GM19328 (cell line): Measurements from ENCODE around the gene APLN.

Experiments
- ATAC-seq: cut with Tn5 transposase; IDR thresholded peaks from one replicate; pipeline ENCODE4 v1.9.1; 2021; ENCODE audit warnings: mild to moderate bottlenecking, moderate library complexity; ENCODE audit not compliant: unreplicated experiment

Gene APLN

DNA sequence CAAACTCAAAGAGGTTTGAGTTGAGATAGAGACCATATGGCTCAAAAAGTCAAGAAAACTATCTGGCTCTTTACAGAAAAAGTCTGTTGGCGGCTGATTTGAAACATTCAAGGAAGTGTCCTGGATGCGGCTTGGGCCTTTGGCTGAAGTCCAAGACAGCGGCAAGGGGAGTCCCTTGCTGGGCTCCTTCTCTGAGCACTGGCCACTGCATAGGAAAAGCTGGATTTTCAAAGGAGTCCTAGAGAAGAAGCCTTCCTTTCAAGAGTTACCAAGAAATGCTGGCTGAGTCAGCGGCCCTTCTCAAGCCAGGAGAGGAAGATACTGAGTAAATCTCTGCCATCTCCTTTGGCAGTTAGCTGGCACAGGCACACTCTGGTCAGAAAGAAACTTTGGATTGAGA lies 12.1 kb downstream of the APLN start:
- ATAC-seq = no peak

DNA sequence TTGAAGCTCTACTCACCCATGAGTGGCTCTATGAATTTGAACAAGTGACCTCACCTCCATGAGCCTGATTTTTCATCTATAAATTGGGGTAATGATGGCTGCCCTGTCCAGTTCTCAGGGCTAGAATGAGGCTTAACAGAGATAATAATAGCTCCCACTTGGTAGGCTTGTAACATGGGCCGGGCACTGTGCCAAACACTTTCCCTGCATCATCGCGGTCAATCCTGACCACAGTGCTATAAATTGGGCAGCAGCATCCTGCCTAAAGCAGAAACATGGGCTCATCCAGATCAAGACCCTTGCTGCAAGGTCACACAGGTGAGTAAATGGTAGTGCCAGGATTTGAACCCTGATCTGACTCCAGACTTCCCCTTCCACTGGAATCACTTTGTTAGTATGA lies 12.8 kb downstream of the APLN start:
- ATAC-seq = no peak

DNA sequence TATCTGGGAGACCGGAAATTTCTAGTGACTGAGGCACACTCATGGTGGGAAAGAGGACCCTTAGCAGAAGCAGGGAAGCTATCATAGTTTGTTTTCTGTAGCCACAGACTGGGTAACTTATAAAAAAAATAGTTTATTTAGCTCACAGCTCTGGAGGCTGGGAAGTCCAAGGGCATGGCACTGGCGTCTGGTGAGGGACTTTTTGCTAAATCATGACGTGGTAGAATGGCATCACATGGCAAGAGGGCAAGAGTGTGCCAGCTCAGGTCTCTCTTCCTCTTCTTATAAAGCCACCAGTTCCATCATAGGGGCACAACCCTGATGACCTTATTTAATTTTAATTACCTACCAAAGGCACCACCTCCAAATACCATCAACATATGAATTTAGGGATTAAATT lies 13.3 kb downstream of the APLN start:
- ATAC-seq = no peak

DNA sequence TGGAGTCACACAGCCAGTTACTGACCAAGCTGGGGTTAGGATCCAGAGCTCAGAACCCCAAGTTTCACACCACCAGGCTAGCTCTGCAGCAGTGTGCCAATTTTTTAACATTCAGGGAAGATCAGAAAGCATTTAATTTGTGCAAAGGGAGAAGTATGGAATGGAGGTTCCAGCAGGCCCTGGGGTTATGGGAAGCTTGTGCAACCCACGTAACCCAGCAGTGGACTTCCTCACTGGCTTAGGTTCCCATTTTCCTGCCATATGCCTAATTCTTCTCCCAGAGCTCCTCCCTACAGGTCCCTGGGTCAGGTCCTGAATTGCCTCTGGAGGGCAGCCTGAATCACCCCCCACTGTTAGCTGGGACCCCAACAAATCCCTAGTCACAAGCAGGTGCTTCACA lies 14.0 kb downstream of the APLN start:
- no peak for ATAC-seq

DNA sequence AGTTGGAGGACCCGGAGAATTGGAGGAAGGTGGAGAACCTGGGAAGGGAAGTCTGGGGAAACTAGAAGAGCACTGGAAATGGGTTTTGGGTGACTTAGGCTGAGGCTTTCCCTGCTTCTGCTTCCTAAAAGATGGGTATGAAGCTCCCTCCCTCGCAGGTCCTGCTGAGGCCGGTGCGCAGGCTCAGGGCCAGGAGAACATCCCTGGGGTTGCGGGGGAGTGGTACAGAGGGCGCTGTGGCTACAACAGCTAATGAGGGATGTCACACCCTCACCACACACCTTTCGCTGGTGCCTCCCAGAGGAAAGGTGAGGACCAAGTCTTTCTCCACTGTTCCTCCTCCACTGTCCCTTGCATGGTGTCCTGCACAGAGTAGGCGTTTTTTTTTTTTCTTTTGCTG lies 15.8 kb downstream of the APLN start:
- no peak for ATAC-seq

DNA sequence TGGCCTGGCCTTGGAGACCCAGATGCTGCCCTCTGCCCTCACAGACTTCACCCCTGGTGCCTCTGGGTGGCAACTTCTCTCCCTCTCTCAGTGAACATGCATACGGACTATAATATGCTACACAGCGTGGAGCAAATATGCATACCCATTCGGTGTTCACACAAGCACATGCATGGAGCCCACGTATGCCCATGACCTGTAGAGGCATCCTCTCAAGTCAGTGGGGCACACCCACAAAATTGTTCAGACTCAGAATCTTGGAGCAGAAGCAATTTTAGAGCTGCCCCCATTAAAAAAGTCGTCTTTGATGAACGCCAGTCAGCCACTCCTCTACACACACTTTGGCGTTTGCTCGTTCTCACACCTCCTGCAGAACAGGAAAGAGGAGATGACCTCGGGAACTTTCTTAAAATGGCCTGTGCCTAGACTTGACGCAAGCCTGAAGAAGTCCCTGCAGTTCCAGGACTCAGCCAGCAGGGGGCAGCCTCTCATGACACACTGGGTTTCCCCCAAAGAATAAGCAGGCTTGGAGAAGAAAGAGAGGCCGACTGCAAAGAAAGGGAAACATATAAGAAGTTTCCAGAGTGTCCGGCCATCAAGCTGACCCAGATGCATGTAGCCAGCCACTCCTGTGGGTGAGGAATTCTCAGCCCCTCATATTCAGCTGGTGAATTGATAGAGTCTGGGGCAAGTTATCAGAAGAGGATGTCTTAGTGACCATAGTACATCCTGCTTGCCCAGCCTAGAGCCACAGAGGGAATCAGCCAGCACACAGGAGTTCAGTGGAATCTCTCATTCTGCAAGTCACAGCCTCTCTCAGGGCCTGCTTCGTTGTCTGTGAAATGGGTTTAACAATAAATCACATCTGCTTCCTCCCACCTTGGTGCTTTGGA lies 17.3 kb downstream of the APLN start:
- peak; percentile 64 for ATAC-seq

DNA sequence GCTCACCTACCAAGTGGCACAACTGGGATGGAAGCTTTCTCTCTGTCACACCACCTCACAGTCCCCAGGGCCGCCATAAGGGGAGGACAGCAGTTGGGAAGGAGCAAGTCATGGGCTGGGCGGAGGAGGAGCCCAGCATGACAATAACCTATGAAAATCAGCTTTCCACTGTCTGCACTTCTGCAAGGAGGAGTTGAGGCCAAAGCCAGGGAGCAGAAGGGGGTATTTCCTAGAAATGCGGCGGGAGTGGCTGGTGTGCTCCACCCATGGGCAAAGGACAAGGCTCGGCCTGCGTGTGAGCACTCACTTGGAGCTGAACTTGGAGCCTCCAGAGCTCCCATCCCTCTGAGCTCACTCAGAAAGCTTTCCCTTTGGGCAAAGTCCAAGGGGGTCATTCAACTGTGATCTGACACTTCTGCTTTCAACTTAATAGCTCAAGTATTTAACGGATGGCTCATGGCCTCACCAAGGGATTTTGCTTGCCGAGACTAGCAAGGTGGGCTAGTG lies 18.5 kb downstream of the APLN start:
- no peak for ATAC-seq

DNA sequence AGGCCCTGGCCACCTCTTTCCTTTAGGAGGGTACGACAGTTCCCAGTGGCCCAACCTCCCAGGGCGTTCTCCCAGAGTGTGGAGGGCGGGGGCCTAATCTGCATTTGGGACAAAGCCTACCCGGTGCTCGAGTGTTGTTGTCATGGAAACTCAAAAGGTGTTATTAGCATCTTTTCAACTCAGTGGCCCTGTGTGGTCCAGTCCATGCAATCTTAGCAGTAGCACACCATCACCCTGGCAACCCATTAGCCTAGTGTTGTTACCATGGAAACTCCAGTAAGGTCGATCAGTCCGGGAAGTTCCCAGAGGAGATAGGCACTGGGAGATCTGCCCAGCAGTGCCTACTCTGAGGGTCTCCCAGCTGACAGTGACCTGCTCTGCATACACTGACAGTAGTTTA lies 20.2 kb downstream of the APLN start:
- ATAC-seq = no peak

DNA sequence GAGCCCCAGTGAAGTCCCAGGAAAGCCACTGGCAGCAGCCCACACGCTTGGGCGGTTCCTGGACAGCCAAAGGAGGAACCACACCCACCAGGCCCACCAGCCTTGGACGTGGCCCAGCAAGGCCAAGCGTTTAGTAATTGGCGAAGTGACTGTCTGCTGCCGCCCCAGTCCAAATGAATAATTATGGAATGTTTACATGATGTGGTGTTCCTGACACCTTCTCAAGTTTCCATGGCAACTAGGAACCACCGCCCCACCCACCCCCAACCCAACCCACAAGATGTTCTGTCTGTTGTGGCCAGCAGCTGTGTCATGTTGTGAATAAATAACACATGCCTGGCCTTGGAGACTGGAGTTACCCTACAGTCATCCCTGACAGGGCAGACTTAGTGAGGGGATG lies 22.3 kb downstream of the APLN start:
- no peak for ATAC-seq

DNA sequence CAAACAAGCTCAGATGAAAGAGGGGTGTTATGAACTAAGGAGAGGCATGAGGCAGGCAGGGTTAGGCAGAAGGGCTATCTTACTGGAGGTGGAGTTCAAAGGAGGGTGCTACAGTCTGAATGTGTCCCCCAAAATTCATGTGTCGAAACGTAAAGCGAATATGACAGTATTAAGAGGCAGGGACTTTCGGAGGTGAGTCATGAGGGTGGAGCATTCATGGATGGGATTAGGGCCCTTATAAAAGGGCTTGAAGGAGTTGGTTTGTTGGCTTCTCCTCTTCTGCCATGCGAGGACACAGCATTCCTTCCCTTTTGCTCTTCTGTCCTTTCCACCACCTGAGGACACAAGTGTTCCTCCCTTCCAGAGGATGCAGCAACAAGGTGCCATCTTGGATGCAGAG lies 22.9 kb downstream of the APLN start:
- no peak for ATAC-seq

DNA sequence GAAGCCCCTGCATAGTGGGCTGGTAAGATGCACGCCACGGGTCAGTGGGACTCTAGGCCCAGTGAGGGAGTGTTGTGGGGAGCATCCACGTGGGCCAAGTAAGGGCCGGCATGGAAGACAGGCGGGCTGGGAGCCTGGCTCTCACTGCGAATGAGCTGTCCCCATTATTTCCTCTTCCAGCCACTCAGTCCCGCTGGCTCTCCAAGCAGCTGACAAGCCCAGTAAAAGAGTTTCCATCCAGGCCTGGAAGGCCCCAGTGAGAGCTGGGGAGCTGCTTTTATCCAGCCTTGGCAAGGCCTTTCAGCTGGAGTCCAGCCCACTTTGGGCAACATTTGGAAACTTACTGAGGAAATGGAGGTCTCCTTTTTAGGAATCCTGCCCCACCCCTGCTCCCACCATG lies 24.9 kb downstream of the APLN start:
- ATAC-seq = no peak

DNA sequence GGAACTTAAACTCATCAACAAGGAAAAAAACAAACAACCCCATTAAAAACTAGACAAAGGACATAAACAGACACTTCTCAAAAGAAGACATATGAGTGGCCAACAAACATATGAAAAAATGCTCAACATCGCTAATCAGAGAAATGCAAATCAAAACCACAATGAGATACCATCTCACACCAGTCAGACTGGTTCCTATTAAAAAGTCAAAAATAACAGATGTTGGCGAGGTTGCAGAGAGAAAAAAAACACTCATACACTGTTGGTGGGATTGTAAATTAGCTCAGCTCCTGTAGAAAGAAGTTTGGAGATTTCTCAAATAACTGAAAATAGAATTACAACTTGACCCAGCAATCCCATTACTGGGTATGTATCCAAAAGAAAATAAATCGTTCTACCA lies 28.7 kb downstream of the APLN start:
- ATAC-seq = no peak

DNA sequence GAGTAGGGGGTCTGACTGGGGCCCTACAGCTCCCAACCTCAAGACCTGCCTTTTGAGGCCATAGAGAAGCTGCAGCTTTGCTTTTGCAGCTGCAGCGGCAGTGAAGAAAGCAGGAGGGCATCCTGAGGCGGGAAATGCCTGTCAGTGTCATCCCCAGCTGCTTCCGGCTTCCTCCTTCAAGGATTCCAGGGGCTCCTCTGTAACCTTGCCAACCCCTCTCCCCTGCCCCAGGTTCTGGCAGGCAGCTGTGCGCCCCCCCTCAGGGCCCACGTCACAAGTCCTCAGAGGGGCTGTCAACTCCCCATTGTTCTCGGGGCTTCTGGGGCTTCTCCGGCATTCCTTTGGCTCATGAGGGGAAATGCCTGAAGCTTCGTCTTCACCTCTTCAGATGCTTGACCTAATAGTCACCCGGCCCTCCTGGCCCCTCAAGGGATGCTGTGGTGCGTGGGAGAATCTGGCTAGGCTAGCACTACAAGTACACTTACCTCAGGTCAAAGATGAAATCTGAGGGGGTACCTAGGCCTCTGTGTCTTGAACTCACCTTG lies 31.9 kb downstream of the APLN start:
- ATAC-seq = no peak

DNA sequence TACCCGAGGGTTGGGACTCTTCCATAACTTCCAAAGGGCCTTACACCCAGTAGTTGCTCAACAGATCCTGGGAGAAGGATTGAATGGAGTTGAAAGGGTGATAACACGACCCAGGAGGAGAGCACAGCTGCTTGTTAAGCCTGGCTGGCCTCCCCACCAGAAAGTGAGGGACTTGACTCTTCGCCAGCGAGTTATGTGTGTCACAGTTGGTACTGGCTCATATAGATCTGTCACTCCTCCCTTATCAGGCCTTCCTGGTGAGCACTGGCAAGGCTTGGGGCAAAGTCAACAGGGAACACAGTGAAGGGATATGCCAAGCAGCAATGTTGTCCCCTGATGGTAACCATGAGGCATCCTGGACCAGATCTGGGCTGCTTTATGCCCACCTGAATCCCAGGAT lies 35.8 kb downstream of the APLN start:
- ATAC-seq = no peak

DNA sequence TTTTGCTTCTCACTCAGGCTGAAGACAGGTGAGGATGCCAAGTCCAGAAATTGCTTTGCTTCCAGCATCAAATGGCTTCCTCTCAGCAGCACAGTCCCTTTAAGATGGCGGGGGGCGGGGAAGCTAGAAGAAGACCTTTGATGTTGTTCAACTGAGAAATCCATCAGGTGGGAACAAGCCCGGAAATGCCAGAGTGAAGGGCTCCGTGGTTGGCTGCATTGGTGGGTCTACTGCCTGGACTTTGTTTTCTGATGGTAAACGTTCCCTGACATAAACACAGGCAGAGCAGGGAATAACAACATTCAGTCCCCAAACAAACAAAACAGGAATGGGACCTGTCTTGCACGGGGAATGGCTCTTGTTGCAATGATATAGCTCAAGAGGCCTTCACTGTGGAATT lies 37.3 kb downstream of the APLN start:
- no peak for ATAC-seq

DNA sequence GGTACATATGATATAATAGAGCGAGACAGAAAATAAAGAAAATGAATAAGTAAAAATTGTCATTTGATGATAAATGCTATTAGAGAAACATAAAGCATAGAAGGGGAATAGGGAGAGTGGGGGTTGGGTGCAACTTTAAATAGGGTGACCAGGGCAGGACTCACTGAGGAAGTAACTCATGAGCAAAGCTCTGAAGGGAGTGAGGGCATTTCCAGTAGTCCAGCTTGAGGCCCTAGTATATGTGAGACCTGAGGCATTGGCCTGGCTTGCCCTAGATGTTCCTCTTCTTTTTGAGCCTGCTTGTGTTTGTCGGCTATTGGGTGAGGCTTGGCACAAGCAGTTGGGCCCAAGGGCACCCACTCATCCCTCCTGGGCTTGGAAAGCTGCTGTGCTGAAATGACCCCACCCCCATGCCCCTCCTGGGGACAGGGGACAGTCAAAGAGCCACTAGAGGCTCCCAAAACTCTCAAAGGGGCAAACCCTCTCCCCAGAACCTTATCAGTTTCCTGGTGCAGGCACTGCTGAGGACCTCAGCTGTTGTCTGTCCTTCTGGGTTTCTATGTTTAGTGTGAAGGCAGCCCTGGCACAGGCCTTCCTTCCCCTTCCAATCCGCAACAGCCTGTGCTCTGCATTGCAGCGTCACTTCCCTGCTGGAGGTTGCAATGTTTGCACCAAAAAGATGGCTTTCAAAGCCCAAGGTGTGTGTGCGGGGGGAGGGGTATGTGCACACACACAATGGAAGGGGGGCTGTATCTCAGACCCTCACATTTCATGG lies 40.1 kb downstream of the APLN start:
- ATAC-seq = no peak

DNA sequence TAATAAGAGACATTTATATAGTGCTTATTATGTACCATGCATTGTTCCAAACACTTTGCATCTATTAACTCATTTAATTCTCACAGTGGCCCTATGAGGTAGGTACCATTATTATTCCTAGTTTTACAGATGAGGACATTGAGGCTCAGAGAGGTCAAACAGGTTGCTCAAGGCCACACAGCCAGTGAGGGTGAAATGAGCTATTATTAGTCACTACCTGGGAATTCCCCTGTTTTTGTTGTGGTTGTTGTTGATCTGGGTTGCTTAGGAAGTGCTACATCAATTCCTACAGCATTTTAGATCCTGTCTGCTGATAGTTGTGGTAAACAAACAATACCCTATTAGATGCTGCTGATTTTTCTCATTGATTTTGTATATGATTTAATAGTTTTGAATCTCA lies 41.2 kb downstream of the APLN start:
- no peak for ATAC-seq

DNA sequence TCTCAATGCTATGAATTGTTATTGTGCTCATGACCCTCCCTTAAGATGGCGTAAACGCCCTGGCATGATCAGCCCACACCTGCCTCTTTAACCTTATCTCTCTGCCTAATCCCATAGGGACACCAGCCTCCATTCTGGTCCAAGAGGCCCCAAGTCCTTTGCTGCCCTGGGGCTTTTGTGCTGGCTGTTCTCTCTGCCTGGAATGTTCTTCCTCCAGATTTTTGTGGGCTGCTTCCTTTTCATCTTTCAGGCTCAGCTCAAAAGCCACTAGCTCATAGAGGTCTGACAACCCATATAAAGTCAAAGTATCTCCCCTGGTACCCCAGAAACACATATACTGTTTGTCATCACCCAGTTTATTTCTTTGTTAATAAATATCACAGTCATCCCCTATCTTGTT lies 42.4 kb downstream of the APLN start:
- ATAC-seq = no peak

DNA sequence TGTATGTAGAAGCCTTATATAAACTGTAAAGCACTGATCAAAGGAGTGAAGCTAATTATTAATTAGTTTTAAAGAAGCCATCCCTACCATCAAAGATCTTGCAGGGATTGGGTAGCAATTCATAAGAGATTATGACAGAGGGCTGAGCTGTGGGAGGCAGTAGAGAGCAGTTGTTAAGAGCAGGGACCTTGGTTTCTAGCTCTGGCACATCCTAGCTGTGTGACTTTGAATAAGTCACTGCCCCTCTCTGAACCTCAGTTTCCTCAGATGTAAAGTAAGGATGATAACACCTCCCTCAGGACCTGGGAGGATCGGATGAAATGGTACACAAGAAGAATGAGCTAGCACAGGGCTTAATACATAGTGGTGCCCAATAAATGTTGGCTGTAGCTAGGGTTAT lies 45.4 kb downstream of the APLN start:
- ATAC-seq = no peak

DNA sequence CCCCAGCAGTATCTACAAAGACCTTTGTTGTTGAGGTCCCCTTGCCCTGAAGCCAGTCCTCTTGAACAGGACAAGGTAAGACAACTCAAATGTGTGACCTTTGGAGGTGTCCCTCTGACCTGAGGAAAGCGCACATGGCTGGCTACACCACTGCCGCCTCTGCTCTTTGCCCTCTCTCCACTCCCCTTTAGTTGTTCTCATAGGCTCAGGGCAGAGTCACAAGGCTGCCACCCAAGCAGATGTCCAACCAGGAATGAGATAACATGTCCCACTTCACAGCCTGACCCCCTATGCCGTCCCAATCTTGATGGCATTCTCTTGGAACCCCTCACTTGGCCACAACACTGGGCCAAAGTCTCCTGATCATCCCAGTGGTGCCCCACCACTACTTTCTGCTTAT lies 46.3 kb downstream of the APLN start:
- ATAC-seq = no peak

DNA sequence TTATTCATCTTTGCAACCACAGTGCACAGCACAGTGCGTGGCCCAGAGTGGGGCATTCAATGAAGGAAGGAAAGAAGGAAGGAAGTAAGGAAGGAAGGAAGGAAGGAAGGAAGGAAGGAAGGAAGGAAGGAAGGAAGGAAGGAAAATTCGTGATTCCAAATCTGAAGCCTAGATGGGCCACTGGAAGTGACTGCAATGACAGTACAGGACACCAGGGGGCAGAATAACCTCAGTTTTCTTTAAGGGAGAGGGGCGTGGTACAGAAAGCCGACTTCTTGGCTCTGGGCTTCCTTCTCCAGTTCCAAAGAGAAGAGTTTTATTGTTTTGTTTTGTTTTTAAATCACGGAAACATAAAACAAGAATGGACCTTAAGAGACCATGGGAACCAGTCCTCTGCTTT lies 47.8 kb downstream of the APLN start:
- no peak for ATAC-seq

DNA sequence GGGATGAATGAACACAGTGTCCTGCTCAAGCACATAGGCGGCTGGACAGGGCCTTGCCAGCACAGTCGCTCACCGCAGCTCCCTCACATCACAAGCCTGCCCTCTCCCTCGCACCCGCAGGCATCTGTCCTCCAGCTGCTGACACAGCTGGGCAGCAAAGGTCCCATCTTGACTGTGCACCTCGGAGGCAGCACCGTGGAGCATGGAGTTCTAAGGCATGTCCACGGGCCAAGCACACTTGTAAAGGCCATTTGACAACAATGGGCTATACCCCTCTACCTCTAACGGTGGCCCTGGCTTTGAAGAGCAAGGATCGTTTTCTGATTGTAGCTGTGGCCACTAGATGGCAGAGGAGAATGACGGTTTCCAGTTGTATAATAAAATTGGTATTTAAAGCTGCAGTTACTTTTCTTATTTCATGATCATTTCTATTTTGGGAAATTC lies 53.8 kb downstream of the APLN start:
- peak; percentile 46 for ATAC-seq
